GM12878 (cell line): Measurements from ENCODE around the gene PIEZO2. TPM values are rescaled to one million over a fixed set of nuclear protein-coding genes. Genes with fewer than 3 reads are reported as not detected.

Experiments used
- ATAC-seq: fragments of 200-7000 bp; cut with Tn5 transposase; 3 replicates; pipeline ENCODE4 v1.9.1; 2020; ENCODE audit warnings: mild to moderate bottlenecking, moderate library complexity
- BruUV-seq: library from RNA; stranded (reverse); fragments of 400-500 nt; replicated peaks from 2 replicates; lab custom pipeline; 2021; lab: Mats Ljungman, UMichigan
- CTCF ChIA-PET: fragments of 300-600 bp; sonication (Branson Sonifier 250); formaldehyde crosslinking; extraction: SDS; loops from one replicate; lab custom pipeline; 2021; ENCODE audit warnings: inconsistent platforms; lab: Yijun Ruan, JAX
- POLR2A ChIA-PET: fragments of 350-600 bp; formaldehyde crosslinking; extraction: SDS; loops from one replicate; lab custom pipeline; 2021; ENCODE audit warnings: inconsistent platforms; lab: Charles Lee
- RAD21 ChIA-PET: fragments of 300-600 bp; sonication (Branson Sonifier 250); formaldehyde crosslinking; loops from one replicate; lab custom pipeline; 2023; ENCODE audit warnings: antibody characterized with exemption; ENCODE audit not compliant: unreplicated experiment; lab: Charles Lee
- SMC1A ChIA-PET: fragments of 300-600 bp; sonication (Branson Sonifier 250); formaldehyde crosslinking; loops from one replicate; lab custom pipeline; 2023; ENCODE audit not compliant: unreplicated experiment, uncharacterized antibody; lab: Charles Lee
- DNase-seq: peaks from one replicate; pipeline ENCODE4 v3.0.0-alpha.2; 2011; ENCODE audit warnings: low read depth, low spot score
- FAIRE-seq: peaks from 3 replicates; lab custom pipeline; 2011; peaks lifted over from hg19 to GRCh38; lab: Jason Lieb, UNC
- H2AFZ ChIP-seq: 2 replicates; pipeline ENCODE4 v1.6.0; 2011; ENCODE audit warnings: low read depth, low read length, control low read depth; ENCODE audit not compliant: control insufficient read depth
- H3K27ac ChIP-seq: 2 replicates; pipeline ENCODE4 v1.5.1; 2011; ENCODE audit warnings: control low read depth; ENCODE audit not compliant: control insufficient read depth, insufficient read depth
- H3K27me3 ChIP-seq, 2 experiments: replicated peaks in 1 of 2; 2 replicates each; pipeline versions ENCODE4 v1.6.0 to v1.6.1; 2011; ENCODE audit warnings: low read length in 1 of 2; ENCODE audit not compliant: control insufficient read depth in 2 of 2, insufficient read depth in 2 of 2
- H3K36me3 ChIP-seq, 2 experiments: 2 replicates each; pipeline ENCODE4 v1.5.1; 2011; ENCODE audit warnings: low read length in 1 of 2; ENCODE audit not compliant: control insufficient read depth in 2 of 2, insufficient read depth in 2 of 2
- H3K4me1 ChIP-seq: 2 replicates; pipeline ENCODE4 v1.6.1; 2011; ENCODE audit warnings: mild to moderate bottlenecking, low read length, moderate library complexity, mixed read lengths; ENCODE audit not compliant: control insufficient read depth, insufficient read depth
- H3K4me2 ChIP-seq: 2 replicates; pipeline ENCODE4 v1.6.0; 2011; ENCODE audit warnings: control low read depth; ENCODE audit not compliant: control insufficient read depth, insufficient read depth
- H3K4me3 ChIP-seq: fragments of 200-600 bp; sonication (generic); 2 replicates; pipeline ENCODE4 v1.5.1; 2016
- H3K79me2 ChIP-seq: 2 replicates; pipeline ENCODE4 v1.6.0; 2011; ENCODE audit warnings: low read length; ENCODE audit not compliant: control insufficient read depth, insufficient read depth
- H3K9ac ChIP-seq: 2 replicates; pipeline ENCODE4 v1.8.0; 2011; ENCODE audit warnings: low read length, control low read depth, mixed read lengths; ENCODE audit not compliant: control insufficient read depth, insufficient read depth
- H3K9me3 ChIP-seq: replicated peaks from 3 replicates; pipeline ENCODE4 v1.5.1; 2011; ENCODE audit warnings: mild to moderate bottlenecking, low read length; ENCODE audit not compliant: control insufficient read depth, insufficient read depth
- H4K20me1 ChIP-seq: 2 replicates; pipeline ENCODE4 v1.6.0; 2011; ENCODE audit not compliant: control insufficient read depth, insufficient read depth
- CHD2 ChIP-seq: IDR thresholded peaks from 2 replicates; pipeline ENCODE4 v1.6.1; 2011; ENCODE audit warnings: low read depth, low read length, improper control_type of control experiment, borderline replicate concordance
- CREM ChIP-seq: IDR thresholded peaks from 2 replicates; pipeline ENCODE4 v1.6.1; 2014; ENCODE audit warnings: antibody characterized with exemption, low read depth
- E2F8 ChIP-seq: fragments of 450-650 bp; IDR thresholded peaks from 2 replicates; pipeline ENCODE4 v1.6.1; 2018; ENCODE audit warnings: mild to moderate bottlenecking, low read depth, moderate library complexity; ENCODE audit not compliant: partially characterized antibody
- EP300 ChIP-seq, 2 experiments: fragments of 150-350 bp in 1 of 2; IDR thresholded peaks; 2 replicates each; pipeline ENCODE4 v1.6.1; 2011 to 2012; ENCODE audit warnings: low read depth in 2 of 2, low read length in 2 of 2, borderline replicate concordance in 1 of 2, improper control_type of control experiment in 1 of 2, inconsistent platforms in 1 of 2; ENCODE audit not compliant: control insufficient read depth in 1 of 2
- KLF5 ChIP-seq: fragments of 450-650 bp; IDR thresholded peaks from 2 replicates; pipeline ENCODE4 v1.6.1; 2014; ENCODE audit warnings: mild to moderate bottlenecking; ENCODE audit not compliant: partially characterized antibody
- SMAD5 ChIP-seq: IDR thresholded peaks from 2 replicates; pipeline ENCODE4 v1.6.1; 2016; ENCODE audit warnings: antibody characterized with exemption, low read depth
- STAT3 ChIP-seq: IDR thresholded peaks from 2 replicates; pipeline ENCODE4 v1.6.1; 2011; ENCODE audit warnings: low read depth, low read length, improper control_type of control experiment
- ZBED1 ChIP-seq: IDR thresholded peaks from 2 replicates; pipeline ENCODE4 v1.6.1; 2016; ENCODE audit warnings: borderline replicate concordance
- ZBTB40 ChIP-seq: fragments of 450-650 bp; IDR thresholded peaks from 2 replicates; pipeline ENCODE4 v1.6.1; 2016; ENCODE audit warnings: mild to moderate bottlenecking, moderate library complexity, borderline replicate concordance
- ZNF274 ChIP-seq: IDR thresholded peaks from one replicate; pipeline ENCODE4 v1.8.0; 2011; ENCODE audit not compliant: insufficient read length, insufficient read depth
- WGBS: methylation state at CpG from one replicate; pipeline ENCODE4 v1.1.6; 2016; ENCODE audit warnings: low lambda C conversion rate; ENCODE audit not compliant: insufficient replicate concordance, insufficient coverage; ENCODE audit errors: missing lambda C conversion rate; 5-methylcytosine and 5-hydroxymethylcytosine counted together
- in situ Hi-C: fragments of 300-500 bp; cut with MboI; formaldehyde crosslinking; loops from 9 replicates; pipeline ENCODE4 v1.14.3; 2018; ENCODE audit warnings: mixed read lengths
- intact Hi-C: fragments of 100-400 bp; cut with micrococcal nuclease; formaldehyde crosslinking; loops from one replicate; pipeline ENCODE4 v1.14.2; 2022; ENCODE audit not compliant: unreplicated experiment
- polyA plus RNA-seq, 11 experiments: library from polyadenylated mRNA; depleted of rRNA in 4 of 11; unstranded in 6 of 11; stranded (reverse) in 5 of 11; fragments of >200 nt; fragmentation: Nextera tagmentation in 4 of 11; fragmentation: Illumina TruSeq in 1 of 11; extraction: Ambion mirVana in 4 of 11; extraction: Trizol in 1 of 11; gene quantifications; 1 replicate in 1 of 11; 2 replicates in 10 of 11; pipeline versions ENCODE4 v1.2.1 to v1.2.3, GENCODE V29; 2011 to 2016; ENCODE audit warnings: inconsistent platforms in 2 of 11, missing spikeins in 2 of 11, low read depth in 1 of 11
- total RNA-seq, 4 experiments: library from RNA; depleted of rRNA in 3 of 4; stranded (reverse); fragments of >200 nt in 3 of 4; fragmentation: Illumina TruSeq in 1 of 4; extraction: Trizol in 1 of 4; gene quantifications; 2 replicates each; pipeline versions ENCODE4 v1.2.1 to v1.2.3, GENCODE V29; 2013 to 2021
- TF ChIP-seq, protein P1 (sequence below): IDR thresholded peaks from 2 replicates; pipeline ENCODE4 v1.6.1; 2012; ENCODE audit warnings: low read depth, low read length, improper control_type of control experiment

PIEZO2 gene
- total and polyA plus RNA-seq, 10 of the 15 experiments (the other 5 are each of a cell fraction or from before 2014, with no cell fraction given), result 6.7 to 42.3 (median 27.4) TPM

- TF ChIP-seq E2F8, result no peak
- TF ChIP-seq, protein P1, sequence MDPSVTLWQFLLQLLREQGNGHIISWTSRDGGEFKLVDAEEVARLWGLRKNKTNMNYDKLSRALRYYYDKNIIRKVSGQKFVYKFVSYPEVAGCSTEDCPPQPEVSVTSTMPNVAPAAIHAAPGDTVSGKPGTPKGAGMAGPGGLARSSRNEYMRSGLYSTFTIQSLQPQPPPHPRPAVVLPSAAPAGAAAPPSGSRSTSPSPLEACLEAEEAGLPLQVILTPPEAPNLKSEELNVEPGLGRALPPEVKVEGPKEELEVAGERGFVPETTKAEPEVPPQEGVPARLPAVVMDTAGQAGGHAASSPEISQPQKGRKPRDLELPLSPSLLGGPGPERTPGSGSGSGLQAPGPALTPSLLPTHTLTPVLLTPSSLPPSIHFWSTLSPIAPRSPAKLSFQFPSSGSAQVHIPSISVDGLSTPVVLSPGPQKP, result no peak
- TF ChIP-seq ZBED1, result no peak
- TF ChIP-seq STAT3, result no peak
- TF ChIP-seq ZNF274, result no peak
- no peak for TF ChIP-seq KLF5
- no peak for TF ChIP-seq CHD2
These were observed 390.1 kb downstream of the PIEZO2 start (continued) for GRCh38 chr18:10759241-10759640.

DNA sequence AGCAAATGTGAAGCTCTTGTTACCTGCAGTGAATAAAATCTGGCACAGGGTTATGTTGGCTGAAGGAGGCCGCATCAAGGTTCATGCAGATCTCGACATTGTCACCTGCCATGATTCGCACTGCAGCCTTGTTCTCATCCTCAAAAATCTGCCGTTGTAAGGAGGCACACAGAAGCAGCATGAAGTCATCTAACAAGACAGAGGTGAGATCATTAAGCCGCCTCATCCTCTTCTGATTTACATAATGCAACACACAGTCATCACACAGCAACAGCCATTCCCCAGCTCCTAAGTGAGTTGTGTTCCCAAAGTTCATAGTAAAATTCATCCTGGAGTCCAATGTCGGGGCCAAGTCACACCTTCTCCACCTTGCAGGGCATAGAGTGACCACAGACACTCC is 391.4 kb downstream of the PIEZO2 start:
- DNase-seq, result no peak
- no peak overlapping the region for H3K9ac ChIP-seq
- no peak for FAIRE-seq
- BruUV-seq, result no TSS peak
- in situ Hi-C loops, result no loop called here
- no peak overlapping the region for H3K27ac ChIP-seq
- H3K4me2 ChIP-seq, result no peak overlapping the region
- H3K27me3 ChIP-seq, result no peaks in the 10 kb centered on the region
- ChIA-PET RAD21 (no interaction called here), CTCF (interaction anchor here (0.6 to 1.8 kb wide), 4 partner anchors 10 to 397 kb away, joined by 3 to 4 read pairs (median 4); no protein-coding TSS in a partner anchor), SMC1A (interaction anchor here (1.5 kb wide), 1 partner anchor 37 kb away, joined by 4 read pairs; no protein-coding TSS in a partner anchor), POLR2A (no interaction called here)
- no peaks in the 10 kb centered on the region for H3K4me1 ChIP-seq
- peaks cover 0 to 20% of the 10 kb centered on the region in 2 experiments for H3K36me3 ChIP-seq
- H3K79me2 ChIP-seq, result no peaks in the 10 kb centered on the region
- WGBS, result 9% methylated on average over 6 of the region's 6 CpGs
- no peak overlapping the region for H3K4me3 ChIP-seq
- no peaks in the 10 kb centered on the region for H4K20me1 ChIP-seq
- no peaks in the 10 kb centered on the region for H3K9me3 ChIP-seq
- ATAC-seq, result no peak
- H2AFZ ChIP-seq, result no peak overlapping the region
- intact Hi-C loops, result no loop called here
- TF ChIP-seq SMAD5, result no peak
- TF ChIP-seq ZBED1, result no peak
- TF ChIP-seq EP300 (IDR thresholded peaks at IDR 0.05; ENCODE audit: borderline replicate concordance in 1 of 2, control insufficient read depth in 1 of 2, low read depth in 2 of 2, low read length in 2 of 2), result no peak
- no peak for TF ChIP-seq CREM
- TF ChIP-seq ZBTB40, result no peak
